SJSA1 (cell line): ENCODE data around the gene APC. TPM values are rescaled to one million over a fixed set of nuclear protein-coding genes. Genes with fewer than 3 reads are reported as not detected.
"Not testable (repeated sequence)": the region's sequence is repeated elsewhere in the genome, so short reads cannot be mapped to it uniquely, and the experiment has no call there.

Experiments
- DNase-seq, 2 experiments: peaks; one replicate each; pipeline ENCODE4 v3.0.0-alpha.2; 2015 to 2020; ENCODE audit warnings: low spot score in 2 of 2, low read depth in 1 of 2
- H3K27ac ChIP-seq: fragments of 250-450 bp; sonication (Bioruptor Pico); 2 replicates; pipeline ENCODE4 v1.5.1; 2020; ENCODE audit warnings: mild to moderate bottlenecking, moderate library complexity
- H3K27me3 ChIP-seq: fragments of 250-450 bp; sonication (Bioruptor Pico); replicated peaks from 2 replicates; pipeline ENCODE4 v1.5.1; 2020; ENCODE audit warnings: mild to moderate bottlenecking, moderate library complexity
- H3K36me3 ChIP-seq: fragments of 250-450 bp; sonication (Bioruptor Pico); 2 replicates; pipeline ENCODE4 v1.5.1; 2020; ENCODE audit warnings: mild to moderate bottlenecking
- H3K4me1 ChIP-seq: fragments of 250-450 bp; sonication (Bioruptor Pico); replicated peaks from 2 replicates; pipeline ENCODE4 v1.6.1; 2021; ENCODE audit warnings: mild to moderate bottlenecking
- H3K4me3 ChIP-seq: fragments of 250-450 bp; sonication (Bioruptor Pico); 2 replicates; pipeline ENCODE4 v1.5.1; 2020; ENCODE audit warnings: mild to moderate bottlenecking
- H3K9me3 ChIP-seq: fragments of 250-450 bp; sonication (Bioruptor Pico); replicated peaks from 2 replicates; pipeline ENCODE4 v1.5.1; 2020; ENCODE audit warnings: mild to moderate bottlenecking
- total RNA-seq: library from RNA; depleted of rRNA; stranded (reverse); fragments of >200 nt; shearing (Covaris generic); gene quantifications from 2 replicates; pipeline ENCODE4 v1.2.3, GENCODE V29; 2014

APC gene
- total RNA-seq, 1 experiment from 2014 or later = 44.7 TPM

- no peaks in the 10 kb centered on the region for H3K27me3 ChIP-seq
- H3K36me3 ChIP-seq = peaks cover 4% of the 10 kb centered on the region
- no peak for DNase-seq
- no peaks in the 10 kb centered on the region for H3K9me3 ChIP-seq
- H3K4me3 ChIP-seq = no peak overlapping the region
- peaks cover 15% of the 10 kb centered on the region for H3K4me1 ChIP-seq
- H3K27ac ChIP-seq = no peak overlapping the region
Measured at GRCh38 chr5:112706446-112707016, 31.2 kb upstream of the APC start.

DNA sequence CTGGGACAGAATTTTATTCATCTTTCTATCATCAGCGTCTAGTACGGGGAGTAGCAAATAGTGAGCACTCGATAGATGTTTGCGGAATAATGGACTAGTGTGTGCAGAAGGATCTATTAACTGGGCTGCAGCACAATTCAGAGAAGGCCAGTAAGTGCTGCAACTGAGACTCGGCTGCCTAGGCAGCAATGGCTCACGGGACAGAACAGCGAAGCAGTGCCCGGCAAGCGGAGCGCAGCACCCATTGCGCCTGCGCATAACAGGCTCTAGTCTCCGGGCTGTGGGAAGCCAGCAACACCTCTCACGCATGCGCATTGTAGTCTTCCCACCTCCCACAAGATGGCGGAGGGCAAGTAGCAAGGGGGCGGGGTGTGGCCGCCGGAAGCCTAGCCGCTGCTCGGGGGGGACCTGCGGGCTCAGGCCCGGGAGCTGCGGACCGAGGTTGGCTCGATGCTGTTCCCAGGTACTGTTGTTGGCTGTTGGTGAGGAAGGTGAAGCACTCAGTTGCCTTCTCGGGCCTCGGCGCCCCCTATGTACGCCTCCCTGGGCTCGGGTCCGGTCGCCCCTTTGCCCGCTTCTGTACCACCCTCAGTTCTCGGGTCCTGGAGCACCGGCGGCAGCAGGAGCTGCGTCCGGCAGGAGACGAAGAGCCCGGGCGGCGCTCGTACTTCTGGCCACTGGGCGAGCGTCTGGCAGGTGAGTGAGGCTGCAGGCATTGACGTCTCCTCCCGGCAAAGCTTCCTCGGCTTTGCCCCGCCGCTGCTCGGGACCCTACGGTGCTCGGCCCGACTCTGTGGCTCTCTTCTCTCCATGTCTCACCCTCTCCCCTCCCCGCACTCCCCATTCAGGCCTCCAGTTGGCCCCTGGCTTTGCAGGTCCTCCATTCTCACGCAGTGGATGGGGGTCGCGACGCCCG, 30.2 kb upstream of the APC start:
- Histone ChIP-seq H3K9me3 (no peaks in the 10 kb centered on the region), H3K4me1 (peaks cover 15% of the 10 kb centered on the region), H3K36me3 (peaks cover 4% of the 10 kb centered on the region), H3K27ac (peak overlapping the region; percentile 51), H3K27me3 (no peaks in the 10 kb centered on the region), H3K4me3 (peak overlapping the region; percentile 74)
- peak; percentile 97 to 100 for DNase-seq

GRCh38 chr5:112708103-112708622, 29.5 kb upstream of the APC start:
- Histone ChIP-seq H3K4me3 (peak overlapping the region; percentile 74), H3K36me3 (peaks cover 4% of the 10 kb centered on the region), H3K27ac (peak overlapping the region; percentile 51; the same call in 1 of the 2 replicates), H3K9me3 (no peaks in the 10 kb centered on the region), H3K27me3 (no peaks in the 10 kb centered on the region), H3K4me1 (peaks cover 15% of the 10 kb centered on the region)
- no peak for DNase-seq

DNA sequence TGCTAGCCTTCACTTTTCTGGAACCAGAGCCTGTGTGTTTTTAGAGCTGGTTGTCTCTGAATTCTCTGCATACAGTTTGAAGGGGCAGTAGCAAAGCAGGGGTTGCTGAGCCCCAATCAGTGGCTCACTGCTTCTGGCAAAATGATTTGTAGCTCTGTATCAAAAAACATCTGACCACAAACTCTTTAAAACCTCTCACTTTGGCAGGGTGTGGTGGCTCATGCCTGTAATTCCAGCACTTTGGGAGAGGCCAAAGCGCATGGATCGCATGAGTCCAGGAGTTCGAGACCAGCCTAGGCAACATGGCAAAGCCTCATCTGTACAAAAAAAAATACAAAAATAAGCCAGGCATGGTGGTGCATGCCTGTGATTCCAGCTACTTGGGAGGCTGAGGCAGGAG, 28.3 kb upstream of the APC start:
- H3K4me3 ChIP-seq = no peak overlapping the region
- no peak overlapping the region for H3K27ac ChIP-seq
- DNase-seq = no peak

DNA sequence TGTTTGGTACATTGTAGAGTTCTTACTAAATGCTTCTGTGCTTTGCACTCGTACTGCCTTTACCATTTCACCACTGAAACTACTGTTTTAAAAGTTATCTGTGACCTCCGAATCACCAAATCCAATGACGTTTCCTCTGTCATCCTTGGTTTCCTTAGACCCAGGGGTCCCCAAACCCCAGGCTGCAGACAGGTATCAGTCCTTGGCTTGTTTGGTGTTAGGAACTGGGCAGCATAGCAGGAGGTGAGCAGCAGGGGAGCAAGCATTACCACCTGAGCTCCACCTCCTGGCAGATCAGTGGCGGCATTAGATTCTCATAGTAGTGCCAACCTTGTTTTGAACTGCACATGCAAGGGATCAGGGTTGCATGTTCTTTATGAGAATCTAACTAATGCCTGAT, 26.8 kb upstream of the APC start:
- no peaks in the 10 kb centered on the region for H3K9me3 ChIP-seq
- no peak for DNase-seq
- H3K4me1 ChIP-seq = peaks cover 15% of the 10 kb centered on the region
- H3K4me3 ChIP-seq = no peak overlapping the region
- peaks cover 4% of the 10 kb centered on the region for H3K36me3 ChIP-seq
- H3K27ac ChIP-seq = no peak overlapping the region
- H3K27me3 ChIP-seq = no peaks in the 10 kb centered on the region

More for the DNA sequence above, 28.3 kb upstream of the APC start:
- Histone ChIP-seq H3K36me3 (peaks cover 4% of the 10 kb centered on the region), H3K27me3 (no peaks in the 10 kb centered on the region), H3K4me1 (peaks cover 15% of the 10 kb centered on the region), H3K9me3 (no peaks in the 10 kb centered on the region)

DNA sequence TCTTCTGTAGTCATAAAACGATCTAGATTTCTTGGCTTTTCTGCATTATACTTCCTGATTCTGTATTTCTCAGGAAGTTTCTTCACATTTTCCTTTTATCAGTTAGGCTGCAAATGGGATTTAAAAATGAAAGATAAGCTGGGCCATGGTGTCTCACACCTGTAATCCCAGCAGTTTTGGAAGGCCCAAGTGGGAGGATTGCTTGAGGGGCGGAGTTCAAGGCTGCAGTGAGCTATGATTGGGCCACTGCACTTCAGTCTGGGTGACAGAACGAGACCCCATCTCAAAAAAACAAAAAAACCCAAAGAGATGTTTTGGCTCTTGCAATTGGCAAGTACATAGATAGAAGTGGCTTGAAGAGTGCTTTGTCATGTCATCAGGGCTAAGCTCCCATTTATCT, 26.2 kb upstream of the APC start:
- Histone ChIP-seq H3K9me3 (no peaks in the 10 kb centered on the region), H3K27me3 (no peaks in the 10 kb centered on the region), H3K27ac (no peak overlapping the region), H3K4me1 (peaks cover 15% of the 10 kb centered on the region), H3K36me3 (peaks cover 4% of the 10 kb centered on the region), H3K4me3 (no peak overlapping the region)
- DNase-seq = no peak

- H3K27me3 ChIP-seq = no peaks in the 10 kb centered on the region
- no peak overlapping the region for H3K27ac ChIP-seq
- no peaks in the 10 kb centered on the region for H3K36me3 ChIP-seq
- H3K4me1 ChIP-seq = peaks cover 10% of the 10 kb centered on the region
- no peak for DNase-seq
- no peak overlapping the region for H3K4me3 ChIP-seq
- no peaks in the 10 kb centered on the region for H3K9me3 ChIP-seq
Measured at GRCh38 chr5:112713206-112713605, 24.5 kb upstream of the APC start.

DNA sequence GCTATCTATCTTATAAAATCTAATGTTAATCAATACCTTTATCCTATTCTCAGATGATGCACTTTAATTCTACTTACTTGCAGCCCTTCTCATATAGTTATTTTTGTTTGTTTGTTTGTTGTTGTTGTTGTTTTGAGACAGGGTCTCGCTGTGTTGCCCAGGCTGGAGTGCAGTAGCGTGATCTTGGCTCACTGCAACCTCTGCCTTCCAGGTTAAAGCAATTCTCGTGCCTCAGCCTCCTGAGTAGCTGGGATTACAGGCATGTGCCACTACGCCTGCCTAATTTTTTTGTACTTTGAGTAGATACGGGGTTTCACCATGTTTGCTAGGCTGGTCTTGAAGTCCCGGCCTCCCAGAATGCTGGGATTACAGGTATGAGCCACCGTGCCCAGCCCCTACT, 20.8 kb upstream of the APC start:
- not testable (repeated sequence) for DNase-seq, H3K4me1 ChIP-seq, H3K9me3 ChIP-seq, H3K27ac ChIP-seq, H3K27me3 ChIP-seq, H3K4me3 ChIP-seq, H3K36me3 ChIP-seq

DNA sequence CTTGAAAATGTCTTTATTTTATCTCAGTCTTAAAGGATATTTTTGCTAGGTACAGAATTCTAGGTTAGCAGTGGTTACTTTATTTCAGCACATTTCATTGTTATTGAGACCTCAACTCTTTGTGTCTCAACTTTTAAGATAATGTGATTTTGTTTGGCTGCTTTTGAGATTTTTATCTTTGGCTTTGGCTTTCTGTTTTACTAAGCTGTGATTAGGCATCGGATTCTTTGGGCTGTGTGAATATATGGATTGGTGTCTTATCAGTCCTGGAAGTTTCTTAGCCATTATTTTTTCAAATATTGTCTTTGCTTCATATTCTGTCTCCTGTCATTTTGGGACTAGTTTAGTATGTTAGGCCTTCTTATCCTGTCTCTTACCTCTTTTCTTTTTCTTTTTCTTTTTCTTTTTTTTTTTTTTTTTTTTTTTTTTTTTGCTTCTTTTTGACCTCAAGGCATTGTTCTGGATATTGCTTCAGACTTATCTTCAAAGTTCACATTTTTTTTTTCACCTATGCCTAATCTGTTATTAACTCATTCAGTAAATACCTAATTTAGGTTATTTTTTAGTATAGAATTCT, 20.1 kb upstream of the APC start:
- no peak overlapping the region for H3K27ac ChIP-seq
- DNase-seq = no peak
- no peaks in the 10 kb centered on the region for H3K9me3 ChIP-seq
- no peaks in the 10 kb centered on the region for H3K36me3 ChIP-seq
- no peaks in the 10 kb centered on the region for H3K4me1 ChIP-seq
- H3K4me3 ChIP-seq = no peak overlapping the region
- H3K27me3 ChIP-seq = no peaks in the 10 kb centered on the region

DNA sequence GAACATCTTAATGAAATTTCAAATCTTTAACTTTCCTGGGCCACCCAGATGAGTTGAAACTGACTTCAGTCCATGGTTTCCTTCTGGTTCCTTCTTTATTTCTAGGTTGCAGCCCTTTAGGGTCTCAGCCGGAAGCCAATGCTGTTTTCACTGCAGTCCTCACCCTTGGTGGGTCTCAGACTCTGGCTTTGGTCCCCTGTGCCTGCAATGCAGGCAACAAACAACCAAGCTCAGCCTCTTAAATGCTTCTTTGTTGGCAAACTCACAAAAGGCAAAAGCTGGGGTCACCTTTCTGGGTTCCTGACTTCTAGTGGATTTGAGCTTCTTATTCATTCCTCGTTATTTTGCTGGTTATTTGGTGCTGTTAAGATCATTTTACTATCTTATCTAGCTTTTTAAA, 19.3 kb upstream of the APC start:
- H3K27me3 ChIP-seq = no peaks in the 10 kb centered on the region
- no peaks in the 10 kb centered on the region for H3K9me3 ChIP-seq
- DNase-seq = no peak
- no peak overlapping the region for H3K27ac ChIP-seq
- no peaks in the 10 kb centered on the region for H3K4me1 ChIP-seq
- no peak overlapping the region for H3K4me3 ChIP-seq
- H3K36me3 ChIP-seq = no peaks in the 10 kb centered on the region

DNA sequence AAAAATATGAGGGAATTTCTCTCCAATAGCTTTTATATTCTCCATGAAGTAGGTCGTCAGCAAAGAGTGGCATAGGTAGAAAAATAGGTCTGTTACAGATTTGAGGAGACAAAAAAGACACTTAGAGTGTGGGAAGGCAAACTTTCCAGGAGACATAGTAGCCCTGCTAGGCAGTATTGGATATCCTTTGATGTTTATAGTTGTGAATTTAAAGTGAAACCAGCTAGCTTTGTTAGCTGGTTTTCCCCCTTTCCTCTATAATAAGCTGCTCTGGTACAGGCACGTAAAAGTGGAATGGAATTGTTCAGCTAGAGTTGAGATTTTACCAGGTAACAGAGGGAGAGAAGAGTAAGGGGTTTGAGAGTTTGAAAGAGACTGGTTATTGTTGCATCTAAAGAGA, 17.1 kb upstream of the APC start:
- H3K27ac ChIP-seq = no peak overlapping the region
- H3K36me3 ChIP-seq = no peaks in the 10 kb centered on the region
- no peak overlapping the region for H3K4me3 ChIP-seq
- H3K27me3 ChIP-seq = no peaks in the 10 kb centered on the region
- no peaks in the 10 kb centered on the region for H3K9me3 ChIP-seq
- no peaks in the 10 kb centered on the region for H3K4me1 ChIP-seq
- DNase-seq = no peak

GRCh38 chr5:112724901-112725300, 12.8 kb upstream of the APC start:
- no peak for DNase-seq
- no peaks in the 10 kb centered on the region for H3K36me3 ChIP-seq
- H3K4me1 ChIP-seq = no peaks in the 10 kb centered on the region
- no peak overlapping the region for H3K4me3 ChIP-seq
- no peak overlapping the region for H3K27ac ChIP-seq
- H3K9me3 ChIP-seq = no peaks in the 10 kb centered on the region
- H3K27me3 ChIP-seq = no peaks in the 10 kb centered on the region

DNA sequence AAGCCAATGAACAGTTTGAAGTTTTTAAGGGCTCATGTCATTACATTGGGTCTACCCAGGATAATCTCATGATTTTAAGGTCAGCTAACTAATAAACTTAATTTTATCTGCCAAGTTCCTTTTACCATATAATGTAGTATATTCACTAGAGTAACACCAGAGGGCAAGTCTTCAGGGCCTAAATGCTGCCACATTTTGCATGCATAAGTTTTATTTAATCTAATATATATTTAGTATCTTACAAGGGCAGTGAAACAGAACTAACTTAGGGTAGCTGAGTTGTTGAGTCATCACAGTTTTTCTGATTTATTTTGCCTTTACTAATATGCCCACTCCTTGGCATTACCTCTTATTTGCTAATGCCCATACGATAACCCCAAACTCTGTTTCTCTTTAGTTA, 8.1 kb upstream of the APC start:
- Histone ChIP-seq H3K4me1 (no peaks in the 10 kb centered on the region), H3K27me3 (no peaks in the 10 kb centered on the region), H3K36me3 (no peaks in the 10 kb centered on the region), H3K9me3 (no peaks in the 10 kb centered on the region), H3K4me3 (no peak overlapping the region), H3K27ac (no peak overlapping the region)
- DNase-seq = no peak

DNA sequence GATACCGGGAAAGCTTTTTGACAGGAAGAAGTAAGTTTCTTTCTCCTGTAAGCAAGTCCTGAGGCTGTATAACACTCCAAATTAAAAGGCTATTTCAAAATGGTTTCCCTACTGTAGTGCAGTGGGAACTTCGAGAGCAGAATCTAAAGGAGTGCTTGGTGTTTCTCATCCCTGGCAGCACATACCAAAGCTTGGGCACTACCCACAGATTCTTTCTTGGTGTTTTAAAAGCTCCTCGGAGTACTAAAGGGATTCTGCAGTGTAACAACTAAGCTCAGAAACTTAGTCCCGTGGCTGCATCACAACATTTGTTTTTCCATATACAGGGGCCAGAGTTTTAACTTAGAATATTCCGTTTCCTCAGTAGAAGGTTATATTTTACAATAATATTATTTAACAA, 5.6 kb upstream of the APC start:
- Histone ChIP-seq H3K4me1 (peaks cover 13% of the 10 kb centered on the region; the same call in 1 of the 2 replicates), H3K36me3 (no peaks in the 10 kb centered on the region), H3K27me3 (no peaks in the 10 kb centered on the region), H3K4me3 (no peak overlapping the region), H3K9me3 (no peaks in the 10 kb centered on the region), H3K27ac (no peak overlapping the region)
- no peak for DNase-seq
